GM19395 (cell line): Measurements from ENCODE around the gene MYO1E.
"Not testable (repeated sequence)": the region's sequence is repeated elsewhere in the genome, so short reads cannot be mapped to it uniquely, and the experiment has no call there.

Source experiments
- ATAC-seq: cut with Tn5 transposase; IDR thresholded peaks from one replicate; pipeline ENCODE4 v1.9.1; 2021; ENCODE audit warnings: mild to moderate bottlenecking, moderate library complexity; ENCODE audit not compliant: unreplicated experiment

The MYO1E gene

GRCh38 chr15:59172289-59172901, 200.3 kb downstream of the MYO1E start:
- no peak for ATAC-seq

- no peak for ATAC-seq
Measured at GRCh38 chr15:59171067-59171397, 201.6 kb downstream of the MYO1E start.

GRCh38 chr15:59170295-59171066, 202.2 kb downstream of the MYO1E start:
- no peak for ATAC-seq

GRCh38 chr15:59169251-59169708, 203.4 kb downstream of the MYO1E start:
- no peak for ATAC-seq

- ATAC-seq, result no peak
Measured at GRCh38 chr15:59168536-59168935, 204.1 kb downstream of the MYO1E start.

GRCh38 chr15:59166601-59167265, 205.9 kb downstream of the MYO1E start:
- ATAC-seq, result no peak

- ATAC-seq, result no peak
Measured at GRCh38 chr15:59166166-59166565, 206.5 kb downstream of the MYO1E start.

GRCh38 chr15:59165726-59166125, 206.9 kb downstream of the MYO1E start:
- no peak for ATAC-seq

- ATAC-seq, result not testable (repeated sequence)
Measured at GRCh38 chr15:59162080-59162479, 210.6 kb downstream of the MYO1E start.

GRCh38 chr15:59160880-59161593, 211.6 kb downstream of the MYO1E start:
- no peak for ATAC-seq

- no peak for ATAC-seq
Measured at GRCh38 chr15:59159210-59159609, 213.5 kb downstream of the MYO1E start.

GRCh38 chr15:59158701-59159034, 214.0 kb downstream of the MYO1E start:
- no peak for ATAC-seq

- ATAC-seq, result no peak
Measured at GRCh38 chr15:59157840-59158700, 214.6 kb downstream of the MYO1E start.

- ATAC-seq, result no peak
Measured at GRCh38 chr15:59157396-59157795, 215.3 kb downstream of the MYO1E start.

- ATAC-seq, result no peak
Measured at GRCh38 chr15:59155431-59155830, 217.2 kb downstream of the MYO1E start.

GRCh38 chr15:59154243-59154642, 218.4 kb downstream of the MYO1E start:
- ATAC-seq, result no peak

GRCh38 chr15:59153466-59153865, 219.2 kb downstream of the MYO1E start:
- ATAC-seq, result no peak

- ATAC-seq, result no peak
Measured at GRCh38 chr15:59152694-59153450, 219.8 kb downstream of the MYO1E start.

GRCh38 chr15:59150185-59150584, 222.5 kb downstream of the MYO1E start:
- no peak for ATAC-seq
